KG1 (cell line): ENCODE results near the gene PITRM1.
"Not testable (repeated sequence)": the region's sequence is repeated elsewhere in the genome, so short reads cannot be mapped to it uniquely, and the experiment has no call there.

Experiments used
- DNase-seq: peaks from one replicate; lab custom pipeline; 2025; lab: John Stamatoyannopoulos, UW

PITRM1 gene

DNA sequence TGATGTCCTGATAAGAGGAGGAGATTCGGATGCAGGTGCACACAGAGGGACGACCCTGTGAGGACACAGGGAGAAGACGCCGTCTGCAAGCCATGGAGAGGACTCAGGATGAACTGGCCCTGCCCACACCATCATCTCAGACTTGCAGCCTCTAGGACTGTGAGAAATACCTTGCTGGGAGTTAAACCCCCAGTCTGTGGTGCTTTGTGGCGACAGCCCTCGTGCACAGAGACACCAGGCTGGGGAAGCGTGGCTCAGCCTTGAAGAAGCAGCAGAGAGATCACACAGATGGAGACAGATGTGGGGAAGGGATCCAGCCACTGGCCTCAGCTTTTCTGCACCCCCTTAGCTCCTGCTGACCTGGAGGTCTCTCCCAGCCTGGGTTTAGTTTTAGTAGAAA is 26.3 kb upstream of the PITRM1 start:
- DNase-seq, result no peak

DNA sequence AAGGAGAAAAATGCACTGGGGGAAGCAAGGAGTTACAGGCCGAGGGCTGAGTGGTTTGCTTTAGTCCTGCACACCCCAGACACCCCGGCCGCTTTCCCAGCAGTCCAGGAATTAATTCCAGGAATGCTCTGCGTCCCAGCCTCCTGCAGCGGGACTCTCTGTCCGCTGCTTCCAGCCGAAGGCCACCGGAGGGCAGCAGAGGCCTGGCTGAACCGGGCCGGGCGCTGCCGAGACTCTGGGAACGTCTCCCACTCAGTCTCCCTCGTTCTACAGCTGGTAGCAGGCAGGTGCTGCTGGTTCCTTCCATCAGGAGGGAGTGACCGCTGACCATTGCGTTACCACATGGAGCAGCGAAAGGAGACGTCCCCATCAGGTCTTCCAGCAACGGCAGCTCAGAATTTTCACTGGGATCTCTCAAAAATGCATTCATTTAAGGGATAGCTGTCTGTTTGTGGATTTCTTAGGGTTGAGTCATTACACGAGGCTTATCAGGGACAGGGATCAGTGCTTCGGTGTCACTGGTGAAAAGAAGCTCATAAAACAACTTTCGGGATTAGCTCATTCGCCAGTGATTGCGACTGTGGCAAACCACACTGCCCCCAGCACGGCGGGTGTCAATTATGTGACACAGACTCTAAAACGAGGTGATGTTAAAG is 24.9 kb upstream of the PITRM1 start:
- DNase-seq, result no peak

DNA sequence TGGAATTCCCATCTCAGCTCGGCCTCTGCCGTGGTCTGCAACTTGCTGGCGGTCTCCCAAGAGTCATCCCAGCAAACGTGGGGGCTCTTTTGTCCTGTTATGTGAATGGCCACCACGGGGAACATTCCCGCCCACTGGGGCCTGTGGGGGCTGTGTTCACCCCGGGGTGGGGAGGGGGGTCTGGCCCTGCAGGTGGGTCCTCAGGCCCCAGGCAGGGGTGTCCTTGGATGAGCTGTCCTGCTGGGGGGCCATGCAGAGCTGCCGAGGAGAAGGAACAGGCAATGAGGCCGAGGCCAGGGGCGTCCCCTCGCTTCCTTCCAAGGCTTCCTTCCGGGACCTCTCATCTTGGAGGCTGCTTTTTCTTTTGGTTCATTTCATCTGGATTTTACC is 24.4 kb upstream of the PITRM1 start:
- no peak for DNase-seq

DNA sequence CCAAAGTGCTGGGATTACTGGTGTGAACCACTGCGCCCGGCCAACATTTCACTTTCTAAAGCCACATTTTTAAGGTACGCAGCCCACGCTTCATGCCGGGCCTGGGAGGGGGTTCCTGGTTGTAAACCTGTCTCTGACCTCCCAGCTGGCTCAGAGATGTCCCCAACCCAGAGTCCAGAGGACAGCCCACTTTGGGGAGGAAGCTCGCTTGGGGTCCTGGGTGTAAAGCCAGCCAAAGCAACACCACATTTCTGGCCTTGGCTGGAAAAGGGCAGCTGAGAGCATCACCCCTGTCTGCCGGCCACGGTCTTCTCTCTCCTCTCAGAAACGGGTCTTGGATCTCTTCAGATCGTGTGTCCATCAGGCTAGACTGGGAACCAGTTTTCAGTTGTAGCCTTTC is 23.9 kb upstream of the PITRM1 start:
- no peak for DNase-seq

DNA sequence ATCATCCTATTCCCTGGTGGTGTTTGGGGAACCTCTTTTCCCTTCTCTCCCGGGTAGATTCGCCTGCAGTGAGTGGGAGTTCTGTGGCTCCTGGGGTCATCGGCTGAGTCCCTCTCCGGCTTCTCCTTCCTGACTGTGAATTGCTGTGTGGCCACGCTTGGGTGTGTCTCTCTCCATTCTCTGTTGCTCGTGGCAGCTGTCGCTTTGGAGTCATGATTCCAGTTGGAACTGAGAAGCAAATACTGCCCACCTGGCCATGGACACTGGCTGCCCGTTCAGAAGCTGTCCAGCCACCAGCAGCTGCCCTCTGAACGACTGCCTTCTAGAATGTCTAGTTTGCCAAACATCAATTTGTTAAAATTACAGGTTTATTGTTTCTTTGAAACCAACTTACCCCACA is 23.1 kb upstream of the PITRM1 start:
- DNase-seq, result no peak

DNA sequence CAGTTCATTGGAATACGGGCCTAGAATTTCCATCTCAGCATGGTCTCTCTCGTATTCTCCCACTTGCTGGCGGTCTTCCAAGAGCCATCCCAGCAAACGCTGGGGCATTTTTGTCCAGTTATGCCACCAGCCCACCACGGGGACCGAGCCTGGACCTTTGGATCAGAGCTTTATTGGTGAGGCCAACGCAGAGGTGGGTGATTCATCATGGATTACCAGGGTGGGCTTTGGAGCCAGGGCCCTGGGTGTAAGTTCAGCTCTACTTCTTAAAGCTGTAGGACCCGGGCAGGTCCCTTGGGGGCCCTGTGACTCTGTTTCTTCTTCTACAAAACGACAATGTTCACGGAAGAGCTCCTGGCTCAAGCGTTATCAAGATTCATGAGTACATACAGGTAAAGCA is 22.7 kb upstream of the PITRM1 start:
- DNase-seq, result no peak

DNA sequence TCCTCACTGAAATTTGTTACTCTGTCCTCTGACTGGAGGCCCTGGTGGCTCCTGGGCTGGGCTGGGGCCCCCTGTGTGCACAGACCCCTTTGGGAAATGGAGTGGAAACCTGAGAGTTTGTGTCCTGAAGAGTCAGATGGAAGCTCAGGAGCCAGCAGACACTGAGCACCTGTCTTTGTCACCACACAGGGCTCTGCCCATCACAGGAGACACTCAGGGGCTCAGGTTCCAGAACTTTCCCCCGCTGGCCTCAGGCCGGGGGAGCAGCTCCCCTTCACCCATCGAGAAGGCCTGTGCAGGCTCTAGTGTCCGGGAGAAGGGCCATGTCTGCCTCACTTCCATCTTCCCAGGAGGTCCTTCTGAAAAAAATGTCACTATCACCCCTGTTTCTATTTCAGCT is 22.3 kb upstream of the PITRM1 start:
- DNase-seq, result no peak

DNA sequence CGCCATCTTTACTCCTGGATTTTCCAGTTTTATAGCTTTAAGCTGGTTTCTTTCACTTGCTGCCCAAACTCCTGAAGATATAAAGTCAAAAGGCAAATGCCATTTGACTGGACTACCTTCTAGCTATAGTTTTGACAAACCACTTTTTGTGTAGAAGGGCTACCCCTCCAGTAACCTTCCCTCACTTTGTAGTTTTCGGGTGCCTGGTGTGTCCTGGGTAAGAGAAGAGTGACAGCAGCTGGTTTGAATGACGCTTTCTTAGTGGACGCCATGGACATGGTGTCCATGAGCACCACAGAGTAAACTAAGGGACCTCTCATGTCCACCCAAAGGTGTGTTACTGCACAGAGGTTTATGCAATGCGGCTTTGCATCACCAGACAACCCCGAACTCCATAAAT is 21.2 kb upstream of the PITRM1 start:
- DNase-seq, result no peak

DNA sequence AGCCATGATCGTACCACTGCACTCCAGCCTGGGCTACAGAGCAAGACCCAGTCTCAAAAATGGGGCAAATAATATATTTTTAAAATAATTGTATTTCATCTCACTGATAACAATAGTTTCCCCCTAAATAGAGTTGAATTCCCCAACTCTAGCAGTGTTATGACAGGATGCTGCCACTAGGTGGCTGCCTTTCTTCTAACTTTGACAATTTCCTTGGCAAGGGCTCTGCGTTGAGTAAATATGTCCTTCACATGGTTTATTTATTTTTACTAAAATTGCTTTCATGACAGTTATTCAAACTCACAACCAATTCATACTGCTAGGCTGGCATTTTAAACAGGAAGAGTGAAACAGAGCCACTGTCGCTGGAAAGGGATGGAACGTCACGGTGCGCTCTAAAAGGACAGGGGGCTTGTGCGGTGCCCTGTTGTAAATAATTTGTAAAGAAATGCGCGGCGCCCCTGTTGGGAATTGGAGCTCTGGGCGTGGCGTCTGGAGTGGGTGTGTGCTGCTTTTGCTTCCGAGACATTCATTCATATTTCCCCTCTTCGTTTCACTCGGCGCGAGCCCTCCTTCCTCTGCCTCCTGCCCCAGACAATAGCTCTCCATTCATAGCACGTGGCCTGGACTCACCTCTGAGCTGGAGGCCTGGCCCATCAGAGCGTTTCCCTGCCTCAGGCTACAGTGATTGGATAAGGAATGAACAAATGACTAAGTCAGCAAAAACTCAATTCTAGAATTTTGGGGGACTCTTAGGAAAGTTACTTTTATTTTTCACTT is 20.5 kb upstream of the PITRM1 start:
- peak; percentile 16 for DNase-seq

DNA sequence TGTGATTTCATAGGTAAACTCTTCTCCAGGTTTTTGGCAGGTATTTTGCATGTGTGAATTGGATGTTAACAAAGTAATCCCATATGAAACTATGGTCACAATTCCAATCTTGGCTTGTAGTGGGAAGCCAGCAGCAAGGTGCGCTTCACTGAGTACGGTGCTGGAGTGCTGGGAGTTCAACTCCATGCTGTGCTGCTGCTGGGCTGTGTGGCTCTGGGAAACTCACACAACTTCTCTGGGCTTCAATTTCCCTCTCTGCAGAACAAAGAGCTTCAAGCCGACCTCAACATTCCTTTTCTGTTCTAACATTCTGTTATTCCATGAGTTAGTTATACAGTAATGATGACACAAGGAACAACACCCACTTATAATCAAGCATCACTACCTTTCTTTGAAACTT is 18.2 kb upstream of the PITRM1 start:
- DNase-seq, result no peak

DNA sequence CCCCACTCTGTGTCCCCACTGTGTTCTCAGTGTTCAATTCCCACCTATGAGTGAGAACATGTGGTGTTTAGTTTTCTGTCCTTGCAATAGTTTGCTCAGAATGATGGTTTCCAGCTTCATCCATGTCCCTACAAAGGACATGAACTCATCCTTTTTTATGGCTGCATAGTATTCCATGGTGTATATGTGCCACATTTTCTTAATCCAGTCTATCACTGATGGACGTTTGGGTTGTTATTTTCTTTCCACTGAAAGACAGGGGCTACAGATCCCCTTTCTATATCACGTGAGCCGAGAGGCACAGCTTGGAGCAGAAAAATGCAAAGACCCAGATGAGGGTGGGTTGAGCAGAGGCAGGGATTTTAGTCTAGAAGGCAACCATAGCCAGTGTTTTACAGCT is 14.6 kb upstream of the PITRM1 start:
- not testable (repeated sequence) for DNase-seq

DNA sequence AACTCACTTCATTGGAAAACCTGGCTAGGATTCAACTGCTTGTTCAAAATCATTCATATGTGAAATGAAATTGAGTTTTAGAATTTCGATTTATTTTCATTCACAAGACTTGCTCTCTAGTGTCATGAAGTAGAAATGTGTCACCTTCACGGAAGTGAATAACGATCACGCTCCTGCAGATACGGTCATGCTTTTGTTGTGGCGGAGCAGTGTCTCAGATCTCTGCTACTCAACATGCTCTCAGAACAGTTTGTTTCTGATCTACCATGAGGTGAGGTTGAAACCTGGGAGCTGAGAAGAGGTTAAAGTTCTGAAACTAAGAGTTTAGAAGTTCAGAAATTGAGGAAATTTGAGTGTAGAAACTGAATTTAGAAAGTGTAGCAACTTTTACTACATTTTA is 13.8 kb upstream of the PITRM1 start:
- DNase-seq, result no peak

DNA sequence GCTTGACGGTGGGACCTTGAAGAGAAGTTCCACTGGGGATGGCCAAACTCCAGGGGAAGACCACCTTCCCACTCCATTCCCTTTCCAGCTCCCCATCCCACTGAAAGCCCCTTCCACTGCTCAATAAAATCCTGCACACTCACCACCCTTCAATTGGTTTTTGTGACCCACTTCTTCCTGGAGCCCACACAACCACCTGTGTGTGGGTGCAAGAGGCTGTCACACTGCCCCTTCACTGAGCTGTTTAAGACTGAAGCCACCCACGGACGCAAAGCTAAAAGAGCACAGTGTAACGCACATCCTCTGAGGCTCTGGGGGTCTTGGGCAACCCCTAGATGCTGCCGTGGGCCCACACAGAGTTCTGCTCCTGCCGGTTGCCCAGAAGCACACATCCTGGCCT is 12.8 kb upstream of the PITRM1 start:
- DNase-seq, result no peak

DNA sequence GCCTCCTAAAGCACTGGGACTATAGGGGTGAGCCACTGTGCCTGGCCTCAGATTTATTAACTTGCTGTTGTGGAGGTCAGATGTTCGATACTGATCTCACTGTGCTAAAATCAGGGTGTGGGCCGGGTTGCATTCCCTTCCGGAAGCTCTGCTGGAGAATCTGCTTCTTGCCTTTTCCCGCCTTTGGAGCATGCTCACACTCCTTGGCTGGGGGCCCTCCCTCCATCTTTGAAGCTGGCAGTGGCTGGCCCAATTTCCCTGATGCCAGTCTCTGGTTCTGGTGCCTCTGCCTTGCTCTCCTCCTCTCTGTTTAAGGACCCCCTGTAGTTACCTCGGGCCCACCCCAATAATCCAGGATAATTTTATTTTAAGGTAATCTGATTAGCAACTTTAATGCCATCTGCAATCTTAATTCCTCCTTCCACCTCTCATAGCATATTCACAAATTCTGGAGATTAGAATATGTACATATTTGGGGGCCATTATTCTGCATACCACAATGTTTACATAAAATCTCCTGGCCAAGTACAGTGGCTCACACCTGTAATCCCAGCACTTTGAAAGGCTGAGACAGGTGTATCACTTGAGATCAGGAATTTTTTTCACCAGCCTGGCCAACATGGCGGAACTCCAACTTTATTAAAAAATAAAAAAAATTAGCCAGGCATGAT is 7.9 kb upstream of the PITRM1 start:
- DNase-seq, result no peak

DNA sequence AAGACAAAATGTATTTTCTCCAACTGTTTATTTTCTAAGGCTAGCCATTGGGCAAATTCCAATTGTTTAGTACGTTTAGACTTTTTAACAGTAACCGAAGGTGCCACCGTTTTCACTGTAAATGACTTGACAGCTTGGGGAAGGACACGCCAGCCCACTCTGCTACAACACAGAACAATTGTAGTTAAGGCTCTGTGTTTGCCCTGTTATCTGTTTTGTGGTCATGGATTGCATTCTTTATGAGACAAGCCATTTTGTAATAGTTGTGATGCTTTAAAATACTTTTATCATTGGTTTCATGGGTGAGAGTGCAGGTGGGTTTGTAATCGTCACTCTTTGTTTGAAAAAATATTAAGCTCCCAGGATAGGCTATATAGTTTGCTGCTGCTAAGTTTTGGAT is 6.6 kb upstream of the PITRM1 start:
- no peak for DNase-seq

DNA sequence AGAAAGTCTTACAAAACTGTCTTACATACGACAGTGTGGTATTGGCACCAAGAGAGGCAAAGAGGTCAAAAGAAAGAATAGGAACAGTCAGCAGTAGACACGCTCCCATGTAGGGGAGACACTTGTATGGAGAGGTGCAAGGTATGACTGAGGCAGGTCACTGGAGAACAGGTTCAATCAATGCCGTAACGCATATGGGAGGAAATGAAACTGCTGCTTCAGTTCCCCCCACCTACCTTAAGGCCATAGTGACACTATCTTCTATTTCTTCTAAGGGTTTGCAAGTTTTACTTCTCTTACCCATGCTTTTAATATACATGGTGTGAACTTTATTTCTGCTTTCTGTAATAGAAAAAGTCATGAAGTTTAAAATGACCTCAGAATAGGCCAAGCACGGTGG is 5.5 kb upstream of the PITRM1 start:
- no peak for DNase-seq

DNA sequence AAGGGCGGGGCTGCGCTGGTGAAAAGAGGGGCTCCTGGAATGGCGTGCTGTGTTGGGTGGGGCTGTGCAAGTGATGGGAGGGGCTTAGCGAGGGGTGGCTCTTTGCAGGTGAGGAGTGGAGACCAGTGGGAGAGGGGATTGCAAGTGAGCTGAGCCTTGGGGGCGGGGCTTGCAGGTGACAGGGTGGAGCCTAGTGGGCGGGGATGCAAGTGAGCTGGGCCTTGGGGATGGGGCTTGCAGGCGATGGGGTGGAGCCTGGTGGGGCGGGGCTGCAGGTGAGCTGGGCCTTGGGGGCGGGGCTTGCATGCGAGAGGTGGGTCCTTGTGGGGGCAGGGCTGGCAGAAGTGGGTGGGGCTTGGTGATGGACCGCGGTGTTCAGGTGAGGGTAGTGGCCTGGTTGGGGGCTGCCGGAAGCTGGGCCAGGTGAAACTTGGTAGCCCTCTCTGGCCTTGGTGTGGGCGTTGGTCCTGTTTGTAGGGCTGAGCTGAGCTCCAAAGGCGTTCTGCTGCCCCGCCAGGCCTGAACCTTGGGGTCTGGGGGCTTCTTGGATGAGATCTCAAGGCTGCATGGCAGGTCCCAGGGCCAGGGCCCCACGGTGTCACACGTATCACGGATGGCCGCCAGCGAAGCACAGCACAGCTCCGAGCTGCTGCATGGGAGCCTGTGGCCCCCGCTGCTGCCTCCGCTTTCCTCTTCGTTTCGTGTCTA is 743 bp upstream of the PITRM1 start:
- DNase-seq, result no peak

DNA sequence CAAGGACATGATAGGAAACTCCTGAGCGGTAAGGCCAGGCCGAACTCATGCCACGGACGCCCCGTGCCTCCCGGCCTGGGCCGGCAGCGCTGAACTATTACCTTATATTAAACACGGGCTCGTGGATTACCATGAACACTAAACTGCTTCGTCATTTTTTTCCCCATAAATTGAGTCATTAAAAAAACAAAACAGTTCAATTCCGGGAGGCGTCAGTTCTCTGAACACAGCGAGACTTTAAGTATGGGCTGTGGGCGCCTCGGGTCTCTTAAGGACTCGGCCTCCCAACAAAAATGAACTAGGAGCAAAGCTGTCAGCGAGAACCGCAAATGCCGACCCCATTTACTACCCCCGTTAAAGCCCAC is 519 bp downstream of the PITRM1 start:
- no peak for DNase-seq

DNA sequence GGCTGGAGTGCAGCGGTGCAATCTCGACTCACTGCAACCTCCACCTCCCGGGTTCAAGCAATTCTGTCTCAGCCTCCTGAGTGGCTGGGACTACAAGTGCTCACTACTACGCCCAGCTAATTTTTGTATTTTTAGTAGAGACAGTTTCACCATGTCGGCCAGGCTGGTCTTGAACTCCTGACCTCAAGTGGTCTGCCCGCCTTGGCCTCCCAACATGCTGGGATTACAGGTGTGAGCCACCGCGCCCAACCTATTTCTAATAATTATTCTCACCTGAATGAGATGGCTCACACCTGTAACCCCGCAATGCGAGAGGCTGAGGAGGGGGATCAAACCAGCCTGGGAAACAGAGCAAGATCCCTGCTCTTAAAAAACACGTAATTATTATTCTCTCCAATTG is 1.1 kb downstream of the PITRM1 start:
- DNase-seq, result not testable (repeated sequence)

DNA sequence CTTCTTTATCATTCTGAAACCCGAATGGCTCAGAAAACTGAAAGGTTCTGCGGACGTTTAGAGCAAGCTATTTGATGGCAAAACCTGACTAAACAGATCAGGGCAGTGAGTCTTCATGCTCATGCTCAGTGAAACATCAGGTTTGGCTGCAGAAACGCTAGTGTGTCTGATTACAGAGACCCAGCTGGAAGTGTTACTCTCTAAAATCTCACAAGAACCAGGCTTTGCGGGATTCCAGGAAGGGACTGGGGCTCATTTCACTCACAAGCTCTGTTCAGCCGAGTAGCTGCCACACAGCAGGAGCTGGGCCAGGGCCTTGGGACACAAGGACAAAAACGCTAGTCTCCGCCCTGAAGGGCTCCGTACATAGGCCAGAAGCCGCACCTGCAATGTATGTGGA is 2.9 kb downstream of the PITRM1 start:
- DNase-seq, result no peak

DNA sequence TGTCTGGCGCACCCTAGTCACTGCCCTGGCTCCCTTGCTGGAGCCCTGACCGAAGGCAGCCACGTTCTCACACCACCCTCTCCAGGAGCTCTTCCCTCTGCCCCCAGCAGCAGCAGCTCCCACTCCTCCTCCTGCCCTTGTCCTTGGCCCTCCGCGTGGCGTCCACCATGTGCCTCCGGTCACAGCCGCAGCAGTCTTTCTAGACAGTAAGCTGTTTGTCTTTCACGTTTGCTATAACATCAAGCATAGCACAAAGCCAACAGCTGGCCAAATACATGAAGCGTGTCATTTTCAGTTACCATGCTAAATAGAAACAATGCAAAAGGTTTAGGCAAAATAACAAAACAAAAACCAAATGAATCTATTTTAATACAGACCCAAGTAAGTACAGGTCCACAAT is 3.3 kb downstream of the PITRM1 start:
- no peak for DNase-seq

DNA sequence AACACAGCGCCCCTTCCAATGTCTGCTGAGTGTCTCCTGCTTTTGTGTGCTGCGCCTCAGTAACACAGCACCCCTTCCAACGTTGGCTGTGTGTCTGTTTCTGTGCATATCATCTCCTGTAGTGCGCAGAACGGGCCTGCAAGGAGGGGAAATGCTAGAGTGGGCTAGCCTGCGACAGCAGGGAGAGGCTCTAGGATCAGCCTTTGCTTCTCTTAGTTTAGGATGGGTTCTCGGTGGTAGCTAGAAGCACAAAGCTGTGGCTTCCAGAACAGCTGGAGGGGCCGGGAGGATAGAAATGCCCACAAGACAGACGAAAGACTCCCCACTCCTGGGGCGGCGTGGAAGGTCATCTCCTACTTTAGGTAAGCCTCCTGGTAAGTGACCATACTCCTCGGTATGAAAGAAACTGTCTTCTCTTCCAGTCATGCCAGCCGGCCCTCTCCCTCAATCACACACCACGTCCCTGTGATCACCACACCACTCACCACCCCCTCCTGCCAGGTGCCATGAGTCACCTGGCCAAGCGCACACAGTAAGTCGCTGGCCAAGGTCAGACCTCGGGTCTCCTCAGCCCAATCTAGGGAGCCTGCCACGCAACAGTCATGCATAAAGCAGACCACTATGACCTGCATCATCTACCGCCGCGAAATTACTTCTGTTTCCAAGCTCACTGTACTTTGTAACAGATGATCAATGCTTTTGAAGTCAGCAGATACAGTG is 4.8 kb downstream of the PITRM1 start:
- DNase-seq, result no peak
